ENCODE measurements around the gene KCND3. TPM values are rescaled to one million over a fixed set of nuclear protein-coding genes. Genes with fewer than 3 reads are reported as not detected.

The KCND3 gene
- total RNA-seq, 1 donor from 2014 or later = 2.1 TPM

DNA sequence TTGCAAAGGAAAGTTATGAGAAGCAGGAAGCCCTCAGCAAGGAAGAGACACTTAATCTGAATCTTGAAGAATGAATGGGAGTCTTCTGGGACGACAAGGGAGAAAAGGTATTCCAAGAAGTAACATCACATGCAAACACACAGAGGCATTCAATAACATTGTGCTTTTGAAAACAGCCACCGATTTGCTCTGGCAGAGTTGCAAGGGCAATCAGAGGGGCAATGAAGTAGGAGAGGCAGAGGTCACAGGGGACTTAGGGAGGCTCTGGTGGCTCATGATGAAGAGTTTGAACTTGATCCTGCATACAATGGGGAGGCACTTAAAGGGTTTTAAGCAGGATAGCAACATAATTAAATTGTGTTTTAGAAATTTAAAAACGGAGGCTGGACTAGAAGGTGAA, 126.1 kb downstream of the KCND3 start:
- Mint-ChIP-seq H3K4me1 (ENCODE audit: unreplicated experiment) (no peaks in the 10 kb centered on the region), H3K27me3 (ENCODE audit: unreplicated experiment) (no peaks in the 10 kb centered on the region), H3K4me3 (ENCODE audit: unreplicated experiment) (no peak overlapping the region), H3K36me3 (ENCODE audit: unreplicated experiment) (no peaks in the 10 kb centered on the region), H3K27ac (ENCODE audit: unreplicated experiment) (no peak overlapping the region), H3K9me3 (ENCODE audit: unreplicated experiment) (no peaks in the 10 kb centered on the region)
- TF ChIP-seq, protein P1, sequence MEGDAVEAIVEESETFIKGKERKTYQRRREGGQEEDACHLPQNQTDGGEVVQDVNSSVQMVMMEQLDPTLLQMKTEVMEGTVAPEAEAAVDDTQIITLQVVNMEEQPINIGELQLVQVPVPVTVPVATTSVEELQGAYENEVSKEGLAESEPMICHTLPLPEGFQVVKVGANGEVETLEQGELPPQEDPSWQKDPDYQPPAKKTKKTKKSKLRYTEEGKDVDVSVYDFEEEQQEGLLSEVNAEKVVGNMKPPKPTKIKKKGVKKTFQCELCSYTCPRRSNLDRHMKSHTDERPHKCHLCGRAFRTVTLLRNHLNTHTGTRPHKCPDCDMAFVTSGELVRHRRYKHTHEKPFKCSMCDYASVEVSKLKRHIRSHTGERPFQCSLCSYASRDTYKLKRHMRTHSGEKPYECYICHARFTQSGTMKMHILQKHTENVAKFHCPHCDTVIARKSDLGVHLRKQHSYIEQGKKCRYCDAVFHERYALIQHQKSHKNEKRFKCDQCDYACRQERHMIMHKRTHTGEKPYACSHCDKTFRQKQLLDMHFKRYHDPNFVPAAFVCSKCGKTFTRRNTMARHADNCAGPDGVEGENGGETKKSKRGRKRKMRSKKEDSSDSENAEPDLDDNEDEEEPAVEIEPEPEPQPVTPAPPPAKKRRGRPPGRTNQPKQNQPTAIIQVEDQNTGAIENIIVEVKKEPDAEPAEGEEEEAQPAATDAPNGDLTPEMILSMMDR (IDR thresholded peaks at IDR 0.05) = no peak
- DNase-seq (ENCODE audit: extremely low spot score, unreplicated experiment) = no peak

DNA sequence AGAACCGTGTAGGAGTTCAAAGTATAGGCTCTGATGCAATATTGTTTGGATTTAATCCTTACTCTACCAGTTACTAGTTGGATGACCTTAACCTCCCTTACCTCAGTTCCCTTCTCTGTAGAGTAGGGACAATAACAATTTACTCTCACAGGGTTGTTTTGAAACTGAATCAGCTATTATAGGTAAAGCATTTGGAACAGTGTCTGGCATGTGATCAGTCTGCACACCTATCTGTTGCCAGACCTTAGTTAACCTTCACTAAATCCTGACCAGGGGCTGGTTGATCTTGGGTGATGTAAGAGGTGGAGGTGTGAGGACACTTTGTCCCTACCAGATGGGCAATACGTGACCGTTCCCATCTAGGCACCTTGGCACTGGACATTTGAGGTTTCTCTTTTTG, 126.9 kb downstream of the KCND3 start:
- TF ChIP-seq, protein P1 (IDR thresholded peaks at IDR 0.05) = no peak
- Mint-ChIP-seq H3K9me3 (ENCODE audit: unreplicated experiment) (no peaks in the 10 kb centered on the region), H3K4me3 (ENCODE audit: unreplicated experiment) (no peak overlapping the region), H3K36me3 (ENCODE audit: unreplicated experiment) (no peaks in the 10 kb centered on the region), H3K4me1 (ENCODE audit: unreplicated experiment) (no peaks in the 10 kb centered on the region), H3K27me3 (ENCODE audit: unreplicated experiment) (peaks cover 6% of the 10 kb centered on the region), H3K27ac (ENCODE audit: unreplicated experiment) (no peak overlapping the region)
- no peak for DNase-seq (ENCODE audit: extremely low spot score, unreplicated experiment)

DNA sequence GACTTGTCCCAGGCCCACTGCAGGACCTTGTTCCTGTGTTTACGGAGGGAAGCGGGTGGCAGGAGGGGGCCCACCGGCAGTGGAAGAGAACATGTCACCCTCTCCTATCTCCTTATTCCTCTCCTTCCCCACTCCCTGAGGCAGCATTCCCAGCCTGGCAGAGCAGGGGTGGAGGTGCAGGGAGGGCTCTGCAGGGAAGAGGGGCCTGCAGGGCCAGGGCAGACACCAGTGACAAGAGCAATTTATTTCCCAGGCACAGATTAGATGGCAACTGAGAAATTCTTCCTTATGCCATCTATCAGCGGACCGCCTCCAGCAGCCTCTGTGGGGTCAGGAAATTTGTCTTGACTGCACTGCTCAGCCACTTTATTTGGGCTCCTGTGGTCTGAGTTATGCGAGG, 127.9 kb downstream of the KCND3 start:
- Mint-ChIP-seq H3K27me3 (ENCODE audit: unreplicated experiment) (peaks cover 6% of the 10 kb centered on the region), H3K9me3 (ENCODE audit: unreplicated experiment) (no peaks in the 10 kb centered on the region), H3K4me3 (ENCODE audit: unreplicated experiment) (no peak overlapping the region), H3K4me1 (ENCODE audit: unreplicated experiment) (no peaks in the 10 kb centered on the region), H3K36me3 (ENCODE audit: unreplicated experiment) (no peaks in the 10 kb centered on the region), H3K27ac (ENCODE audit: unreplicated experiment) (no peak overlapping the region)
- DNase-seq (ENCODE audit: extremely low spot score, unreplicated experiment) = no peak
- TF ChIP-seq, protein P1 (IDR thresholded peaks at IDR 0.05) = no peak

DNA sequence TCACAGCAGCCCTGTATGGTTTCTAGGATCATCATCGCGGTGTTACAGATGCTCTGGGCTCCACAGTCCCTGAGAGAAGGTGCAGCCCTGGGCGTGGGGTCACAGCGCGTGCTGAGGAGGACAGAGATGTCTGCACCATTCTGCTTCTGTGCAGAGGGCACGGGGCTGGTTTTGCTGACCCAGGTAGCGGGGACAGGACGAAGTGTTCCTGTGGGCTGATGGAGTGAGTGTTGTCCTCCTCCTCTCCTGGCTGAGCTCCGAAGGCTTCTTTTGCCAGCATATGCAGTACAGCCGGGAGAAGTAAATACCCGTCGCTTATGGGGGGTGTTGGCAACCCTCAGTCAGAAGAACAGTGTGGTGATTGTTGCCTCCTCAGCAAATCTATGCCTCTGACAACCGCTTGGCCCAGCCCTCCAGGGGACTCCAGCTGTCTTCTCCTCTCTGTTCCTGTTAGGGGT, 132.2 kb downstream of the KCND3 start:
- H3K27ac Mint-ChIP-seq (ENCODE audit: unreplicated experiment) = no peak overlapping the region

DNA sequence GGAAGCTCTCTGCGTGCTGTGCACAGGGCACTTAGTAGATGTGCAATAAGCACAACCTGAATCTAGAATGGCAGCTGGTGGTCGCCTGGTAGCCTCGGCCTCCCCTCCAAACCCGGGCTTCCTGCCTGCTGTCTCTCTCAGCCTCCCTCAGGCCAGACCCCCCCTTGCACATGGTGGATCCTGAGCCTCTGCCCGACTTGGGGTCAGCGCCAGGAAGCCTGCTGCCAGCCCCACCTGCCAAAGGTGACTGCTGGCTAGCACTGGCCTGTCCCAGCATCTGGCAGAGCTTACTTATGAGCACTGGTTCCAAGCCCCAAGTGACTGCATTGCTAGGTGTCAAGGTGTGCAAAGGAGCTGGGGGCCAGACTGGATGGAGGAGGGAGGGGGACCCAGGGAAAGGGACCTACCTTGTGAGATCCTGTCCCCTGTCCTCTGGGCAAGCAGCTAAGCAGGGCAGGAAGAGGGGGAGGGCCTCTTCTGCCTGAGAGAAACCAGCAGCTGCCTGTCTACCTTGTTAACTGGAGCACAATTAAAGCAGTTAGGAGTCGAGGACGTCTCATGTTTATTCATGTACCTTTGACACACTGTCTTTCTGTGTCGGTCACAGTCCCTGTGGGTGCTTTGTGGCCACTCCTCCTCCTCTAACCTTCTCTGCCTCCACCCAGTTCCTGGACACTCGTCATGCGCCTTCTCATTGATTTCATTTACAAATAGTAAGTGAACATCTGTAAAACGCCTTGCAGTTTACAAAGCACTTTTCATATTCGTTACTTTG, 132.9 kb downstream of the KCND3 start:
- Mint-ChIP-seq H3K4me3 (ENCODE audit: unreplicated experiment) (no peak overlapping the region), H3K27me3 (ENCODE audit: unreplicated experiment) (peaks cover 9% of the 10 kb centered on the region), H3K9me3 (ENCODE audit: unreplicated experiment) (no peaks in the 10 kb centered on the region), H3K4me1 (ENCODE audit: unreplicated experiment) (no peaks in the 10 kb centered on the region), H3K36me3 (ENCODE audit: unreplicated experiment) (no peaks in the 10 kb centered on the region), H3K27ac (ENCODE audit: unreplicated experiment) (no peak overlapping the region)
- no peak for DNase-seq (ENCODE audit: extremely low spot score, unreplicated experiment)
- TF ChIP-seq, protein P1 (IDR thresholded peaks at IDR 0.05) = no peak

More for the DNA sequence above, 132.2 kb downstream of the KCND3 start:
- Mint-ChIP-seq H3K4me3 (ENCODE audit: unreplicated experiment) (no peak overlapping the region), H3K36me3 (ENCODE audit: unreplicated experiment) (no peaks in the 10 kb centered on the region), H3K9me3 (ENCODE audit: unreplicated experiment) (no peaks in the 10 kb centered on the region), H3K4me1 (ENCODE audit: unreplicated experiment) (no peaks in the 10 kb centered on the region), H3K27me3 (ENCODE audit: unreplicated experiment) (peaks cover 9% of the 10 kb centered on the region)
- TF ChIP-seq, protein P1 (IDR thresholded peaks at IDR 0.05) = no peak
- no peak for DNase-seq (ENCODE audit: extremely low spot score, unreplicated experiment)
